Measurements from ENCODE around the gene AHCYL2. TPM values are rescaled to one million over a fixed set of nuclear protein-coding genes. Genes with fewer than 3 reads are reported as not detected.
"Not testable (repeated sequence)": the region's sequence is repeated elsewhere in the genome, so short reads cannot be mapped to it uniquely, and the experiment has no call there.

AHCYL2 gene
- total RNA-seq, 1 donor from 2014 or later, result 19.0 TPM

GRCh38 chr7:129439963-129440625 is 215.3 kb downstream of the AHCYL2 start:
- no peak for DNase-seq (ENCODE audit: extremely low spot score, unreplicated experiment)
- Mint-ChIP-seq H3K27me3 (ENCODE audit: unreplicated experiment) (peaks cover 3% of the 10 kb centered on the region), H3K36me3 (ENCODE audit: unreplicated experiment) (no peaks in the 10 kb centered on the region), H3K4me1 (ENCODE audit: unreplicated experiment) (peaks cover 1% of the 10 kb centered on the region), H3K9me3 (ENCODE audit: unreplicated experiment) (no peaks in the 10 kb centered on the region), H3K4me3 (ENCODE audit: unreplicated experiment) (no peak overlapping the region), H3K27ac (ENCODE audit: unreplicated experiment) (no peak overlapping the region)
- no peak for TF ChIP-seq CTCF (IDR thresholded peaks at IDR 0.05)

GRCh38 chr7:129443612-129444011 is 218.8 kb downstream of the AHCYL2 start:
- Mint-ChIP-seq H3K27me3 (ENCODE audit: unreplicated experiment) (no peaks in the 10 kb centered on the region), H3K36me3 (ENCODE audit: unreplicated experiment) (peaks cover 7% of the 10 kb centered on the region), H3K27ac (ENCODE audit: unreplicated experiment) (no peak overlapping the region), H3K4me1 (ENCODE audit: unreplicated experiment) (no peaks in the 10 kb centered on the region), H3K9me3 (ENCODE audit: unreplicated experiment) (peaks cover 2% of the 10 kb centered on the region), H3K4me3 (ENCODE audit: unreplicated experiment) (no peak overlapping the region)
- DNase-seq (ENCODE audit: extremely low spot score, unreplicated experiment), result no peak
- no peak for TF ChIP-seq CTCF (IDR thresholded peaks at IDR 0.05)

GRCh38 chr7:129444776-129445175 is 219.9 kb downstream of the AHCYL2 start:
- H3K4me3 Mint-ChIP-seq (ENCODE audit: unreplicated experiment); H3K4me1 Mint-ChIP-seq (ENCODE audit: unreplicated experiment); DNase-seq (ENCODE audit: extremely low spot score, unreplicated experiment): not testable (repeated sequence)

GRCh38 chr7:129446925-129447324 is 222.1 kb downstream of the AHCYL2 start:
- peaks cover 14% of the 10 kb centered on the region for H3K36me3 Mint-ChIP-seq (ENCODE audit: unreplicated experiment)
- not testable (repeated sequence) for DNase-seq (ENCODE audit: extremely low spot score, unreplicated experiment); H3K4me1 Mint-ChIP-seq (ENCODE audit: unreplicated experiment); H3K27me3 Mint-ChIP-seq (ENCODE audit: unreplicated experiment); H3K27ac Mint-ChIP-seq (ENCODE audit: unreplicated experiment); H3K4me3 Mint-ChIP-seq (ENCODE audit: unreplicated experiment)
- H3K9me3 Mint-ChIP-seq (ENCODE audit: unreplicated experiment), result peaks cover 13% of the 10 kb centered on the region

More at GRCh38 chr7:129444776-129445175, 219.9 kb downstream of the AHCYL2 start:
- H3K27ac Mint-ChIP-seq (ENCODE audit: unreplicated experiment); H3K27me3 Mint-ChIP-seq (ENCODE audit: unreplicated experiment): not testable (repeated sequence)
- peaks cover 14% of the 10 kb centered on the region for H3K36me3 Mint-ChIP-seq (ENCODE audit: unreplicated experiment)
- peaks cover 13% of the 10 kb centered on the region for H3K9me3 Mint-ChIP-seq (ENCODE audit: unreplicated experiment)

GRCh38 chr7:129447445-129447844 is 222.6 kb downstream of the AHCYL2 start:
- H3K36me3 Mint-ChIP-seq (ENCODE audit: unreplicated experiment), result peaks cover 14% of the 10 kb centered on the region

GRCh38 chr7:129448608-129449007 is 223.8 kb downstream of the AHCYL2 start:
- H3K27me3 Mint-ChIP-seq (ENCODE audit: unreplicated experiment); H3K27ac Mint-ChIP-seq (ENCODE audit: unreplicated experiment); H3K4me3 Mint-ChIP-seq (ENCODE audit: unreplicated experiment); H3K4me1 Mint-ChIP-seq (ENCODE audit: unreplicated experiment); DNase-seq (ENCODE audit: extremely low spot score, unreplicated experiment): not testable (repeated sequence)
- Mint-ChIP-seq H3K36me3 (ENCODE audit: unreplicated experiment) (peaks cover 14% of the 10 kb centered on the region), H3K9me3 (ENCODE audit: unreplicated experiment) (peaks cover 13% of the 10 kb centered on the region)

More at GRCh38 chr7:129447445-129447844, 222.6 kb downstream of the AHCYL2 start:
- H3K4me3 Mint-ChIP-seq (ENCODE audit: unreplicated experiment); H3K27me3 Mint-ChIP-seq (ENCODE audit: unreplicated experiment); DNase-seq (ENCODE audit: extremely low spot score, unreplicated experiment); H3K27ac Mint-ChIP-seq (ENCODE audit: unreplicated experiment); H3K4me1 Mint-ChIP-seq (ENCODE audit: unreplicated experiment): not testable (repeated sequence)
- H3K9me3 Mint-ChIP-seq (ENCODE audit: unreplicated experiment), result peaks cover 13% of the 10 kb centered on the region

GRCh38 chr7:129450295-129450694 is 225.5 kb downstream of the AHCYL2 start:
- no peak overlapping the region for H3K4me3 Mint-ChIP-seq (ENCODE audit: unreplicated experiment)
- H3K36me3 Mint-ChIP-seq (ENCODE audit: unreplicated experiment), result peaks cover 14% of the 10 kb centered on the region
- peaks cover 13% of the 10 kb centered on the region for H3K9me3 Mint-ChIP-seq (ENCODE audit: unreplicated experiment)
- no peaks in the 10 kb centered on the region for H3K27me3 Mint-ChIP-seq (ENCODE audit: unreplicated experiment)
- no peak overlapping the region for H3K27ac Mint-ChIP-seq (ENCODE audit: unreplicated experiment)
- TF ChIP-seq CTCF (IDR thresholded peaks at IDR 0.05), result no peak
- H3K4me1 Mint-ChIP-seq (ENCODE audit: unreplicated experiment), result no peaks in the 10 kb centered on the region
- DNase-seq (ENCODE audit: extremely low spot score, unreplicated experiment), result no peak
